ENCODE results near the gene CLEC2B. TPM values are rescaled to one million over a fixed set of nuclear protein-coding genes. Genes with fewer than 3 reads are reported as not detected.

Gene CLEC2B
- 16.5 and 58.1 TPM in 2 replicates for total RNA-seq (ENCODE audit: low replicate concordance)

DNA sequence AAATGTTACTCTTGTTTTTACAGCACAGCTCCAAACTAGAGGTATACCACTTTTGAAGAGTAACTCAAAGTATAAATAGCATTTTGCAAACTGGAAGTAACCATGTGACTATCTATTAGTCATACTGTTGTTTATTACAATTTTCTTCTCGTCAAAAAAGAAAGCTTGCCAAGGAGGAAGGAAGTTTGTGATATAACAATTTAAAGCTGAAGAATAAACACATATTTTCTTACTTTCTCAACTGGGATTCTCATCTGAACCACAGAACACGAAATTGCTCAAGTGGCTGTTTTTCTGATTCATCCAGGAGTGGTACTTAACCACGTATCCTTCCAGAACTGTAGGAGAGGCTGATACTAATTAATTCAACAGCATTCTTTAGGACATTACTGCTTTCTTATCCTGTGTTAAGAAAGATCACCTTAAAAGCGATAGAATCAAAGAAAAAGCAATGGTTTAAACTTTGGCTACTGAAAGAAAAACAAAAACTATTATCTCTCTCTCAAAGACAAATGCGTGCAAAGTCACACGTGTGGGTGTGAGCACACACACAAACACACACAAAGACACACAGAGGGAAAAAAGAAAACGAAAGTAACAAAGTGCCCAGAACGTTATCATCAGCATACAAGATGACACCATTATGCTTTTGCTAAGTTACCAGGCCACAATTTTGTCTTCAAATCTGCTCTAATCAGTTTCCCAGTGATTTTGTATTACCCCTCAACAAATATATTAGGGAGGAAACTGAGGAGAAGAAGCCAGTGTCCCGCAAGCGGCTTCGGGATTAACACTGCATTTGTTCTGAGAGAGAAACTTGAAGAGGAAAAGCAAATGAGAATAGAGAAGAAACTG lies at the start of gene CLEC2B:
CLEC2B (minus strand) TSS at position 48 of the 855 bp plus-strand sequence.
- DNase-seq (ENCODE audit: low read depth), result peak; percentile 80
- TF ChIP-seq, protein P1, sequence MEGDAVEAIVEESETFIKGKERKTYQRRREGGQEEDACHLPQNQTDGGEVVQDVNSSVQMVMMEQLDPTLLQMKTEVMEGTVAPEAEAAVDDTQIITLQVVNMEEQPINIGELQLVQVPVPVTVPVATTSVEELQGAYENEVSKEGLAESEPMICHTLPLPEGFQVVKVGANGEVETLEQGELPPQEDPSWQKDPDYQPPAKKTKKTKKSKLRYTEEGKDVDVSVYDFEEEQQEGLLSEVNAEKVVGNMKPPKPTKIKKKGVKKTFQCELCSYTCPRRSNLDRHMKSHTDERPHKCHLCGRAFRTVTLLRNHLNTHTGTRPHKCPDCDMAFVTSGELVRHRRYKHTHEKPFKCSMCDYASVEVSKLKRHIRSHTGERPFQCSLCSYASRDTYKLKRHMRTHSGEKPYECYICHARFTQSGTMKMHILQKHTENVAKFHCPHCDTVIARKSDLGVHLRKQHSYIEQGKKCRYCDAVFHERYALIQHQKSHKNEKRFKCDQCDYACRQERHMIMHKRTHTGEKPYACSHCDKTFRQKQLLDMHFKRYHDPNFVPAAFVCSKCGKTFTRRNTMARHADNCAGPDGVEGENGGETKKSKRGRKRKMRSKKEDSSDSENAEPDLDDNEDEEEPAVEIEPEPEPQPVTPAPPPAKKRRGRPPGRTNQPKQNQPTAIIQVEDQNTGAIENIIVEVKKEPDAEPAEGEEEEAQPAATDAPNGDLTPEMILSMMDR (IDR thresholded peaks at IDR 0.05; ENCODE audit: insufficient read depth, low read length), result no peak
- peak within 1 kb of the TSS; percentile 56 for H3K4me3 ChIP-seq (ENCODE audit: low read depth, low read length)

DNA sequence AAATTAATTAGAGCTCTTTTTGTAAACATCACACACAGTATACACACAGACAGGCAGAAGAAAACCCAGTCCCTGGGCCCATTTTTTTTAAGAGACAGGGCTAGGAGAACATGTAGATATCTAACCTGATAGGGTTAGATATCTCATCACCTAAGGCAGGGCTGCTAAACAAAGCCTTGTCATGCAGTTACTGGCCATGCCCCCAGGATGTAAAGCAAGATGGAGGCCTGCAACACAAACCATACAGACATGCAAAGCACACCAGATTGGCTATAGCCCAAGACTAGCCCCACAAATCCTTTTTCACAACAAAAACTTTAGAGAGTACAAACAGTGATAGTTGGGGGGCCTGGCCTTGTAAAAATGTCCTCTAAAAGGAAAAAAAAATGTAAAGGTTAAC lies 42.6 kb upstream of the CLEC2B start:
- no peak for DNase-seq (ENCODE audit: low read depth)
- TF ChIP-seq, protein P1 (IDR thresholded peaks at IDR 0.05; ENCODE audit: insufficient read depth, low read length), result no peak
- H3K4me3 ChIP-seq (ENCODE audit: low read depth, low read length), result no peak overlapping the region

DNA sequence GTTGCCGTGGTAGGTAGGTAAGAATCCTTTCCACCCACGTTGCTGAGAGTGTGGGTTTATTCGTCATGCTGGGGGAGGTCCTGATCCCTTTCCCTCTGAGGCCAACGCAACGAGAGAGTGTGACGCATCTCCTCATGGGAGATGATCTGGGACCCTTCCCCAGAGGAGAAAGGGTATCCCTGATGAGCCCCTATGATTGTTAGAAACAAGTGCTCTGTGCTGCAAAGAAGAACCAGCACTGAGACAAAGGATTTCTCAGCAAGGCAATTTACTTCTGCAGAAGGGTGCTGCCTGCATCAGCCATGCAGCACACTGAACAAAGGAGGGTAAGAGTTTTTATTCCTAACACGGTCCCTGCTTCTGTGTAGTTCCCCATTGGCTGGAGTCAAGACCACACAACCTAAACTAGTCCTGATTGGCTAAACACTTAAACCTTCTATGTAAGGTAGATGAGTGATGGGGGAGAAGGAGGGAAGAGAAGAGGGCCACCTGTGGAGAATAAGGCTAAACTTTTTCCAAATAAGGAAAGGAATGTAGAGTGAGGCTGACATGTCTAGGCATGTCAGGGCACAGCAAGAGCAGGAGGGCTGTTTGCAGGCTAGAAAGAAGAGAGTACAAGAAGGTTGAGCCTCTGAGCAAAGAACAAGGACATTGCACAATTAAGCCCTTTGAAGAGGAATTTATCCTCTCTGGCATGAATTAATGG lies 41.7 kb upstream of the CLEC2B start:
- no peak for DNase-seq (ENCODE audit: low read depth)
- H3K4me3 ChIP-seq (ENCODE audit: low read depth, low read length), result no peak overlapping the region
- TF ChIP-seq, protein P1 (IDR thresholded peaks at IDR 0.05; ENCODE audit: insufficient read depth, low read length), result no peak

DNA sequence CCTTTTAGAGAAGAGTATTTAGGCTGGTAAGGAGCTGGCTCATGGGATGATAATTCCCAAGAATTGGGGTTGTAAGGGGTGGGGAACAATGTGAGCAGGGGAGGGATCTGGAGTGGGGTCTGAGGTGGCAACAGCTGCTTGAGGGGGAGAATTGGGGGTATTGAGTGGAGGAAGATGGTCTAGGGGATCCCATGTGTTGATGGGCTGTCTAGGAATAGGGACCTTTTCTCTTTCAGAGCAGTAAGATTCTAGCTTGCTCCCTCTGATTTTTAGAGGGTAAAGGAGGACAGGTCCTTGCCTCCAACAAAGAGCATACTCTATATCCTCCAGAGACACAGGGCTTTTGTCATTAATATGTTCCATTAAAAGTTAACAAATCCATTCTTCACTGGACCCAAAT lies 40.6 kb upstream of the CLEC2B start:
- no peak overlapping the region for H3K4me3 ChIP-seq (ENCODE audit: low read depth, low read length)
- no peak for DNase-seq (ENCODE audit: low read depth)
- TF ChIP-seq, protein P1 (IDR thresholded peaks at IDR 0.05; ENCODE audit: insufficient read depth, low read length), result no peak

DNA sequence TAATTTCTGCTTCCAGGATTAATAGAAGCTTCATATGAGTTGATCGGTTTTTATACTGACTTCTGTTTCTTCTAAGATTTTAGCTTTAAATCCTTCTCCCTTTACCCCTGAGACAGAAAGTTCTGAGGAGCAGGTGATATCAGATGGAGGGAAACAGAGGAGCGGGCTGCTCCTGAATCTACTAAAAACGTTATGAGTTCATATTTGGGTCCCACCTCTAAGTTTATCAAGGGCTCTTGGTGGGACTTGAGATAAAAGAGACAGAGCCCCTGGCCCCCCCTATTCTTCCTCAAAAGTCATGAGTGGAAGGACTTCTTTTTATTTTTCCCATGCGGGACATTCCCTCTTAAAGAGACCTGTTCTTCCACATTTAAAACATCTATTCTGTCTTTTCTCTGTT lies 39.2 kb upstream of the CLEC2B start:
- TF ChIP-seq, protein P1 (IDR thresholded peaks at IDR 0.05; ENCODE audit: insufficient read depth, low read length), result no peak
- no peak for DNase-seq (ENCODE audit: low read depth)
- H3K4me3 ChIP-seq (ENCODE audit: low read depth, low read length), result no peak overlapping the region

DNA sequence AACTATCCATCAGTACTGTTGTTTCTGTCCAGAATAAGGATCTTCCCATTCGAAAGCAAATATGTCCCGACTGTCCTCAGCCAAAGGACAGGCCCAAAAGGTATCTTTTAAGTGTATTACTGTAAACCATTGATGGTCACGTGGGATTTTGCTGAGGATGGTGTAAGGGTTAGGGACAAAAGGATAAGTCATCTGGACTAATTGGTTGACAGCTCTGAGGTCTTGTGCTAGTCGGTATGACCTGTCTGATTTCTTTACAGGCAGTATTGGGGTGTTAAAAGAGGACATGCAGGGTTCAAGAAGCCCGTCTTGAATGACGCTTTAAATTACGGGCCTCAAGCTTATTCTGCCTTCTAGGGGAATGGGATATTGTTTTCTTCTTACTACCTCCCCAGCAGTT lies 38.6 kb upstream of the CLEC2B start:
- TF ChIP-seq, protein P1 (IDR thresholded peaks at IDR 0.05; ENCODE audit: insufficient read depth, low read length), result no peak
- no peak overlapping the region for H3K4me3 ChIP-seq (ENCODE audit: low read depth, low read length)
- DNase-seq (ENCODE audit: low read depth), result no peak

Data from fibroblast of the aortic adventitia (primary cell).